ENCODE measurements around the gene STK32C. TPM values are rescaled to one million over a fixed set of nuclear protein-coding genes. Genes with fewer than 3 reads are reported as not detected.

STK32C gene
- polyA plus RNA-seq, 2 of the 4 experiments (the other 2 are of a cell fraction), result 29.9 to 43.6 TPM

- DNase-seq (ENCODE audit: low read depth in 1 of 2, low spot score in 1 of 2), result no peak
- Histone ChIP-seq H3K4me1 (no peaks in the 10 kb centered on the region), H3K4me3 (no peak overlapping the region), H3K4me2 (no peak overlapping the region), H3K27ac (no peak overlapping the region), H3K9me3 (no peaks in the 10 kb centered on the region)
- ChIA-PET CTCF (no interaction called here), POLR2A (no interaction called here)
- TF ChIP-seq JUN (IDR thresholded peaks at IDR 0.05) (no peak), SMC3 (IDR thresholded peaks at IDR 0.05) (no peak), RCOR1 (IDR thresholded peaks at IDR 0.05; ENCODE audit: low read depth, low read length) (no peak)
- no peak for ATAC-seq
- no peak for FAIRE-seq
- WGBS (ENCODE audit: missing lambda C conversion rate), result 80% methylated on average over 21 of the region's 27 CpGs
These were observed 36.1 kb downstream of the STK32C start for GRCh38 chr10:132271458-132272230.

DNA sequence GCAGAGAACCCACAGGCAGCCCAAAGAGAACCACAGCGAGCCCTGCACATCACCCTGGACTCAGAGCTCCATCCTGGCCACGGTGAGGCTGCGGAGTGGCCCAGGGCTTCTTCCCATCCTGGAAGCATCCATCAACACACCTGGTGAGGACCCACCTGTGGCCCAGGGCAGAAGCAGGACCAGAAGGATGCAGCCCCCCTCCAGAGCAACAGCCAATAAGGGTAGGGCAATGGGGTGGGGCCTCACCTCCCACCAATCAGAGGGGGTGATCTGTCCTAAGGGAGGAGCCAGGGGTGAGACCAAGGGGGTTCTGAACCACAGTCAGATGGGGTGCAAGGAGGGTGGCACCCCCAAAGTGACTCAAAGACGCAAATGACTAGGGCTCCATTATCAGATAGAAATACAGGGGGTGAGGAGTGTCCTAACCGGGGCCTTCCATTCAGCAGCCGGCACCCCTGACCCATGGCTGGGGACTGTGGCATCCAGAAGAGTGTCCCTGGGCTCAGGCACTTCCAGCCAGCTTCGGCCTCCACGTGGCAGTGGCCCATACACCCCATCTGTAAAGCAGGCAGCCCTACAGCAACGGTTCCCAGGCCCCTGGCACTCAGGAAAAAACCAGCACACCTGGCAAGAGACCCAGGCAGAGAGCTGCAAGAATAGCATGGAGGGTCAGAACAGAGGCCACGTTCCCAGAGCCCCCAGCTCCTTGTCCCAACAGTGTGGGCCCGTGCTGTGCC is 36.9 kb downstream of the STK32C start:
- ChIA-PET POLR2A (no interaction called here), CTCF (no interaction called here)
- H3K9me3 ChIP-seq, result no peaks in the 10 kb centered on the region
- ATAC-seq, result peak in 1 of 2 experiments; percentile 51; a peak in 3 of 6 replicates
- no peak overlapping the region for H3K4me3 ChIP-seq
- WGBS (ENCODE audit: missing lambda C conversion rate), result 75% methylated on average over 11 of the region's 11 CpGs
- H3K27ac ChIP-seq, result no peak overlapping the region
- DNase-seq (ENCODE audit: low read depth in 1 of 2, low spot score in 1 of 2), result no peak
- peaks cover 3% of the 10 kb centered on the region; the same call in 1 of the 3 replicates for H3K4me1 ChIP-seq
- H3K4me2 ChIP-seq, result no peak overlapping the region
- TF ChIP-seq HOXB5 (CRISPR knock-in tag; IDR thresholded peaks at IDR 0.05) (no peak), HEYL (CRISPR knock-in tag; IDR thresholded peaks at IDR 0.05) (no peak), CHD2 (IDR thresholded peaks at IDR 0.05; ENCODE audit: low read length, partially characterized antibody) (no peak), EP300 (IDR thresholded peaks at IDR 0.05) (no peak), NFE2L2 (conservative IDR thresholded peaks at IDR 0.05; ENCODE audit: low read length) (no peak), JUNB (IDR thresholded peaks at IDR 0.05) (no peak), MAZ (IDR thresholded peaks at IDR 0.05; ENCODE audit: borderline replicate concordance, low read depth, low read length) (no peak), FOXS1 (CRISPR knock-in tag; IDR thresholded peaks at IDR 0.05) (no peak), ZFP36 (IDR thresholded peaks at IDR 0.05; ENCODE audit: borderline replicate concordance, partially characterized antibody) (no peak), MYC (IDR thresholded peaks at IDR 0.05; ENCODE audit: borderline replicate concordance, low read length) (no peak), JUN (IDR thresholded peaks at IDR 0.05) (no peak), RNF2 (IDR thresholded peaks at IDR 0.05; ENCODE audit: borderline replicate concordance, low read depth) (no peak), CEBPB (IDR thresholded peaks at IDR 0.05) (no peak), CBX8 (IDR thresholded peaks at IDR 0.05) (no peak), USF2 (IDR thresholded peaks at IDR 0.05) (no peak), ZSCAN20 (CRISPR knock-in tag; IDR thresholded peaks at IDR 0.05) (no peak)
- TF ChIP-seq, protein P1, sequence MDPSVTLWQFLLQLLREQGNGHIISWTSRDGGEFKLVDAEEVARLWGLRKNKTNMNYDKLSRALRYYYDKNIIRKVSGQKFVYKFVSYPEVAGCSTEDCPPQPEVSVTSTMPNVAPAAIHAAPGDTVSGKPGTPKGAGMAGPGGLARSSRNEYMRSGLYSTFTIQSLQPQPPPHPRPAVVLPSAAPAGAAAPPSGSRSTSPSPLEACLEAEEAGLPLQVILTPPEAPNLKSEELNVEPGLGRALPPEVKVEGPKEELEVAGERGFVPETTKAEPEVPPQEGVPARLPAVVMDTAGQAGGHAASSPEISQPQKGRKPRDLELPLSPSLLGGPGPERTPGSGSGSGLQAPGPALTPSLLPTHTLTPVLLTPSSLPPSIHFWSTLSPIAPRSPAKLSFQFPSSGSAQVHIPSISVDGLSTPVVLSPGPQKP (IDR thresholded peaks at IDR 0.05; ENCODE audit: low read depth, low read length), result no peak
- FAIRE-seq, result no peak

- Histone ChIP-seq H3K4me3 (no peak overlapping the region), H3K9me3 (no peaks in the 10 kb centered on the region), H3K27ac (no peak overlapping the region), H3K4me2 (no peak overlapping the region), H3K4me1 (peaks cover 7% of the 10 kb centered on the region; the same call in 1 of the 3 replicates)
- FAIRE-seq, result no peak
- no peak for TF ChIP-seq KDM5A (IDR thresholded peaks at IDR 0.05)
- TF ChIP-seq HOXB13 (CRISPR knock-in tag; IDR thresholded peaks at IDR 0.05; ENCODE audit: low read depth), result no peak
- TF ChIP-seq TP53 (CRISPR knock-in tag; IDR thresholded peaks at IDR 0.05), result no peak
- TF ChIP-seq, protein P2, sequence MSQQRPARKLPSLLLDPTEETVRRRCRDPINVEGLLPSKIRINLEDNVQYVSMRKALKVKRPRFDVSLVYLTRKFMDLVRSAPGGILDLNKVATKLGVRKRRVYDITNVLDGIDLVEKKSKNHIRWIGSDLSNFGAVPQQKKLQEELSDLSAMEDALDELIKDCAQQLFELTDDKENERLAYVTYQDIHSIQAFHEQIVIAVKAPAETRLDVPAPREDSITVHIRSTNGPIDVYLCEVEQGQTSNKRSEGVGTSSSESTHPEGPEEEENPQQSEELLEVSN (IDR thresholded peaks at IDR 0.05; ENCODE audit: borderline replicate concordance, low read depth), result no peak
- no peak for TF ChIP-seq NR3C1 (IDR thresholded peaks at IDR 0.05)
- no peak for TF ChIP-seq MAFK (IDR thresholded peaks at IDR 0.05; ENCODE audit: partially characterized antibody)
- TF ChIP-seq SMC3 (IDR thresholded peaks at IDR 0.05), result no peak
- no peak for TF ChIP-seq MYC (IDR thresholded peaks at IDR 0.05; ENCODE audit: borderline replicate concordance, low read length)
- no peak for TF ChIP-seq EHF (CRISPR knock-in tag; IDR thresholded peaks at IDR 0.05)
- TF ChIP-seq HEYL (CRISPR knock-in tag; IDR thresholded peaks at IDR 0.05), result no peak
- no peak for TF ChIP-seq HOXB5 (CRISPR knock-in tag; IDR thresholded peaks at IDR 0.05)
- TF ChIP-seq, protein P3, sequence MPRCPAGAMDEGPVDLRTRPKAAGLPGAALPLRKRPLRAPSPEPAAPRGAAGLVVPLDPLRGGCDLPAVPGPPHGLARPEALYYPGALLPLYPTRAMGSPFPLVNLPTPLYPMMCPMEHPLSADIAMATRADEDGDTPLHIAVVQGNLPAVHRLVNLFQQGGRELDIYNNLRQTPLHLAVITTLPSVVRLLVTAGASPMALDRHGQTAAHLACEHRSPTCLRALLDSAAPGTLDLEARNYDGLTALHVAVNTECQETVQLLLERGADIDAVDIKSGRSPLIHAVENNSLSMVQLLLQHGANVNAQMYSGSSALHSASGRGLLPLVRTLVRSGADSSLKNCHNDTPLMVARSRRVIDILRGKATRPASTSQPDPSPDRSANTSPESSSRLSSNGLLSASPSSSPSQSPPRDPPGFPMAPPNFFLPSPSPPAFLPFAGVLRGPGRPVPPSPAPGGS (IDR thresholded peaks at IDR 0.05), result no peak
- TF ChIP-seq PHF8 (IDR thresholded peaks at IDR 0.05; ENCODE audit: borderline replicate concordance, low read depth), result no peak
- no peak for TF ChIP-seq CHD4 (IDR thresholded peaks at IDR 0.05; ENCODE audit: borderline replicate concordance)
- TF ChIP-seq JUNB (IDR thresholded peaks at IDR 0.05), result no peak
- WGBS (ENCODE audit: missing lambda C conversion rate), result 88% methylated on average over 11 of the region's 11 CpGs
- no peak for DNase-seq (ENCODE audit: low read depth in 1 of 2, low spot score in 1 of 2)
- ATAC-seq, result no peak
- ChIA-PET POLR2A (no interaction called here), CTCF (no interaction called here)
These were observed 37.5 kb downstream of the STK32C start for GRCh38 chr10:132270256-132270655.

Measured in A549 (cell line).